ENCODE measurements around the gene BGLAP. TPM values are rescaled to one million over a fixed set of nuclear protein-coding genes. Genes with fewer than 3 reads are reported as not detected.
A peak's percentile ranks its signal among the peaks of the same experiment; 100 is the strongest.

Gene BGLAP
- total and polyA plus RNA-seq, 7 donors: 0.33 to 0.44 (median 0.34) TPM; not detected in 4

DNA sequence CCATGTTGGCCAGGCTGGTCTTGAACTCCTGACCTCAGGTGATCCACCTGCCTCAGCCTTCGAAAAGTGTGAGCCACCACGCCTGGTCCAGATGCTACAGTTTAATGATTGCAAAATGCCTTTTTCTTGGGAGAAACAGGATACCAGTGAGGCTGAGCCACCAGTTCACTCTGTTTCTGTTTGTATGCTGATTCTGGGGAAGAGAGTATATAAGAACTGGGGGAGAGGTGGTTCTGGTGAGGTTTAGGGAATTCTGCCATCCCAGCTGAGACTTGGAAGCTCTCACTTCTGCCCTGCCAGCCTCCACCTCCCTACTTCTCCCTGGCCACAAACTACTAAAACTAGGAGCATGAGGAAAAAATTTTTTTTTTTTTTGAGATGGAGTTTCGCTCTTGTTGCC lies 37.3 kb upstream of the BGLAP start:
- WGBS, 3 donors: 92 to 95% (median 94%) methylated on average over 3 of the region's 3 CpGs
- intact Hi-C loops (cut with DNase I): no loop called here
- H3K27ac ChIP-seq: no peak overlapping the region
- no peak for TF ChIP-seq CTCF (IDR thresholded peaks at IDR 0.05)
- no peak overlapping the region for H3K4me3 ChIP-seq
- H3K36me3 ChIP-seq (ENCODE audit: insufficient read depth in 1 of 2, low read depth in 1 of 2): peaks cover 6 to 70% of the 10 kb centered on the region in 2 donors
- H3K9me3 ChIP-seq: no peaks in the 10 kb centered on the region
- H3K4me1 ChIP-seq: no peaks in the 10 kb centered on the region
- DNase-seq (no peak), ATAC-seq (no peak)
- no peaks in the 10 kb centered on the region for H3K27me3 ChIP-seq (ENCODE audit: insufficient read depth in 3 of 3, low read length in 2 of 3)

GRCh38 chr1:156211243-156211642 lies 30.7 kb upstream of the BGLAP start:
- H3K9me3 ChIP-seq: no peaks in the 10 kb centered on the region
- DNase-seq: no peak
- intact Hi-C loops (cut with DNase I): loop anchor here in 1 of 2 donors (5.0 kb wide), 1 partner anchor 49 kb away; no protein-coding TSS in a partner anchor
- H3K4me1 ChIP-seq: peaks cover 10% of the 10 kb centered on the region
- WGBS, 3 donors: 90 to 94% (median 91%) methylated on average over 3 of the region's 3 CpGs
- ATAC-seq: no peak
- H3K36me3 ChIP-seq (ENCODE audit: insufficient read depth in 1 of 2, low read depth in 1 of 2): peaks cover 5 to 59% of the 10 kb centered on the region in 2 donors
- no peak overlapping the region for H3K4me3 ChIP-seq
- no peak for TF ChIP-seq CTCF (IDR thresholded peaks at IDR 0.05)
- no peaks in the 10 kb centered on the region for H3K27me3 ChIP-seq (ENCODE audit: insufficient read depth in 3 of 3, low read length in 2 of 3)
- H3K27ac ChIP-seq: no peak overlapping the region

DNA sequence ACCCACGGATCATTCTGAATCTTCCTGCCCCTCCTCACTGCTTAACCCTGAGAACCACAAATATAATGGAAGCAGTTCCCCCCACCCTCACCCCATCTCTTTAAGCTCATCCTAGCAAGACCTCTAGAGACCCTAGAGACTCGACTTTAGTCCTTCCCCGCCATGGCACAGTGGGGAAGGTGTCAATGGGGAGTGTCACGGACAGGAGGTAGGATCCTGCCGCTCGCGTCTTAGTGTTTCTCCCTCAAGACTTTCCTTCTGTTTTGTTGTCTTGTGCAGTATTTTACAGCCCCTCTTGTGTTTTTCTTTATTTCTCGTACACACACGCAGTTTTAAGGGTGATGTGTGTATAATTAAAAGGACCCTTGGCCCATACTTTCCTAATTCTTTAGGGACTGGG lies 29.9 kb upstream of the BGLAP start:
- Histone ChIP-seq H3K27me3 (ENCODE audit: insufficient read depth in 3 of 3, low read length in 2 of 3) (no peaks in the 10 kb centered on the region), H3K36me3 (ENCODE audit: insufficient read depth in 1 of 2, low read depth in 1 of 2) (peaks cover 5 to 51% of the 10 kb centered on the region in 2 donors), H3K9me3 (no peaks in the 10 kb centered on the region), H3K4me1 (peaks cover 11% of the 10 kb centered on the region), H3K27ac (peak overlapping the region; percentile 95), H3K4me3 (peak overlapping the region; percentile 81)
- ATAC-seq: no peak
- 81 to 87% (median 82%) methylated on average over 9 of the region's 9 CpGs for WGBS, 3 donors
- no peak for DNase-seq
- TF ChIP-seq CTCF (IDR thresholded peaks at IDR 0.05): no peak
- intact Hi-C loops (cut with DNase I): loop anchor here in 1 of 2 donors (2.0 to 5.0 kb wide), 2 partner anchors 15 to 50 kb away; no protein-coding TSS in a partner anchor

DNA sequence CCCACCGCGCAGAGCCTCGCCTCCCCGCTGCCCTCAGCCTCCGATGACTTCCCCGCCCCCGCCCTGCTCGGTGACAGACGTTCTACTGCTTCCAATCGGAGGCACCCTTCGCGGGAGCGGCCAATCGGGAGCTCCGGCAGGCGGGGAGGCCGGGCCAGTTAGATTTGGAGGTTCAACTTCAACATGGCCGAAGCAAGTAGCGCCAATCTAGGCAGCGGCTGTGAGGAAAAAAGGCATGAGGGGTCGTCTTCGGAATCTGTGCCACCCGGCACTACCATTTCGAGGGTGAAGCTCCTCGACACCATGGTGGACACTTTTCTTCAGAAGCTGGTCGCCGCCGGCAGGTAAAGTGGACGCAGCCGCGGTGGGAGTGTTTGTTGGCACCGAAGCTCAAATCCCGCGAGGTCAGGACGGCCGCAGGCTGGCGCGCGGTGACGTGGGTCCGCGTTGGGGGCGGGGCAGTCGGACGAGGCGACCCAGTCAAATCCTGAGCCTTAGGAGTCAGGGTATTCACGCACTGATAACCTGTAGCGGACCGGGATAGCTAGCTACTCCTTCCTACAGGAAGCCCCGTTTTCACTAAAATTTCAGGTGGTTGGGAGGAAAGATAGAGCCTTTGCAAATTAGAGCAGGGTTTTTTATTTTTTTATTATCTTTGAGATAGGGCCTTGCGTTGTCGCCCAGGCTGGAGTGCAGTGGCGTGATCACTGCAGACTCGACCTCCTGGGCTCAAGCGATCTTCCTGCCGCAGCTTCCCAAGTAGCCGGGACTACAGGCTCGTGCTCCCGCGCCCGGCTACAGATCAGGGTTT lies 28.9 kb upstream of the BGLAP start, which contains the start of gene PMF1:
Gene PMF1, plus strand, starts transcription at position 175 of the 811 bp plus-strand sequence. Its CDS starts 9 bp downstream, at position 184.
- TF ChIP-seq CTCF (IDR thresholded peaks at IDR 0.05): no peak
- H3K4me1 ChIP-seq: peaks cover 20% of the 10 kb centered on the region
- H3K36me3 ChIP-seq (ENCODE audit: insufficient read depth in 1 of 2, low read depth in 1 of 2): peaks cover 5 to 46% of the 10 kb centered on the region in 2 donors
- no peaks in the 10 kb centered on the region for H3K9me3 ChIP-seq
- peak within 1 kb of the TSS; percentile 81 for H3K4me3 ChIP-seq
- 0% methylated on average over 60 to 61 of the region's 61 CpGs for WGBS, 3 donors
- intact Hi-C loops (cut with DNase I): loop anchor here in 1 of 2 donors (2.0 to 5.0 kb wide), 2 partner anchors 16 to 51 kb away; no protein-coding TSS in a partner anchor
- DNase-seq: peak; percentile 98
- H3K27me3 ChIP-seq (ENCODE audit: insufficient read depth in 3 of 3, low read length in 2 of 3): no peaks in the 10 kb centered on the region
- peak; percentile 97 to 99 (median 98) for ATAC-seq
- H3K27ac ChIP-seq: peak within 1 kb of the TSS; percentile 95
